H54 (cell line): ENCODE measurements around the gene CAPN8.
"Not testable (repeated sequence)": the region's sequence is repeated elsewhere in the genome, so short reads cannot be mapped to it uniquely, and the experiment has no call there.

Source experiments
- DNase-seq: peaks from one replicate; pipeline ENCODE4 v3.0.0; 2011; ENCODE audit warnings: low spot score, mixed read lengths; ENCODE audit not compliant: insufficient read length
- FAIRE-seq: peaks from 3 replicates; lab custom pipeline; 2011; peaks lifted over from hg19 to GRCh38; lab: Jason Lieb, UNC
- POLR2A ChIP-seq: IDR thresholded peaks from 2 replicates; pipeline ENCODE4 v1.6.1; 2011; ENCODE audit warnings: low read depth, mild to moderate bottlenecking, low read length

Gene CAPN8

DNA sequence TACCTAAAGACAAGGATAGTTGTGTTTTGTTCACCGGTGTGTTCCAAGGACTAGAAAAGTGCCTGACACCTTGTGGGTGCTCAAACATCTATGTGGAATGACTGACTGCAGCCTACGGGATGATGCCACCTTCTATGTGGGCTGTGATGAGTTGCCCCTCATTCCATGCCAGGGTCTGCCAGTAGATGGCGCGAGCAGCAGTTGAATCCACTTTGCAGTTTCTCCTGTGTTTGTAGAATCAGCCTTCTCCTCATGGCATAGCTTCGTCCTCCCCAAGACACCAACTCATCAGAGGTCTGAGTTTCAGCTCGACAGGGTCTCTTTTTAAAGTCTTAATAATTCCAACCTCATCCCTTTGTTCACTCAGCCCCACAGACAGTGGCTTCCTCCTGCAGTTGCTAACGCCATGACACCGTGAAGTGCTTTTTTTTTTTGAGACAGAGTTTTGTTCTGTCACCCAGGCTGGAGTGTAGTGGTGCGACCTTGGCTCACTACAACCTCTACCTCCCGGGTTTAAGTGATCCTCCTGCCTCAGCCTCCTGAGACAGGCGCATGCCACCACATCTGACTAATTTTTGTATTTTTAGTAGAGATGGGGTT is 133.7 kb downstream of the CAPN8 start:
- DNase-seq: peak; percentile 50
- no peak for TF ChIP-seq POLR2A
- no peak for FAIRE-seq

DNA sequence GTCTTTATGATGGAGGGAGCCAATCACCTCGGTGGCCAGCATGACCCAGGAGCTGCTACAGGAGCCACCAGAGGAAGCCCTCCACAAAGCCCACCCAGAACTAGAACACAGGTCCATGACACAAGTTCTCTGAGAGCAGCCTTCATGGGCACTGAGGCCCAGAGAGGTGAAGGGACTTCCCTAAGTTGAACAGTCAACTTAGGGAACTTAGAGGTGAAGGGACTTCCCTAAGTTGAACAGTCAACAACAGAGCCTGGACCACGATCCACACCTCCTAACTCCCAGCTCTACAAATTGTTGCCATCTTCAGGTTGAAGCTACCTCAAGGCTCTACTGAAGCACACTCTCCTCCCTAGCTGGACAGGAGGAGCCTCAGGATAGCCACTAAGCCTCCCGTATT is 139.5 kb downstream of the CAPN8 start:
- no peak for TF ChIP-seq POLR2A
- no peak for FAIRE-seq

DNA sequence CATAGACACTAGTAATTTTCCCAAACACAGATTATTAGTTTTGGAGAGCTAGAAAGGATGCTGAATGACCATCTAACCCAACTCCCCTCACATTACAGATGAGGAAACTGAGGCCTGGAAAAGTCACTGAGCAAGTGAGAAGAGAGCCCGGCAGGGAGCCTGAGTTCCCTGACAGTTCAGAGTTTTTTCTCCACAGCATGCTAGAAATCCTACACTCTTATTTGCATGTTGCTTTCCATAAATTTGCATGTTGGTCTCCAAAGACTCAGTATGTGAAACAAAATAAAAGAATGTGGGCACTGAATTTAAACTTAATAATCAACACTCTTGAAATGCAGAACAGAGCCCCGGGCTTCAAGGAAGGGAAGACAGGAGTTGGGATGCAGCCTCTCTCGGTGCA is 140.0 kb downstream of the CAPN8 start:
- TF ChIP-seq POLR2A: no peak
- FAIRE-seq: no peak
- DNase-seq: no peak

More for the DNA sequence above, 139.5 kb downstream of the CAPN8 start:
- DNase-seq: no peak

DNA sequence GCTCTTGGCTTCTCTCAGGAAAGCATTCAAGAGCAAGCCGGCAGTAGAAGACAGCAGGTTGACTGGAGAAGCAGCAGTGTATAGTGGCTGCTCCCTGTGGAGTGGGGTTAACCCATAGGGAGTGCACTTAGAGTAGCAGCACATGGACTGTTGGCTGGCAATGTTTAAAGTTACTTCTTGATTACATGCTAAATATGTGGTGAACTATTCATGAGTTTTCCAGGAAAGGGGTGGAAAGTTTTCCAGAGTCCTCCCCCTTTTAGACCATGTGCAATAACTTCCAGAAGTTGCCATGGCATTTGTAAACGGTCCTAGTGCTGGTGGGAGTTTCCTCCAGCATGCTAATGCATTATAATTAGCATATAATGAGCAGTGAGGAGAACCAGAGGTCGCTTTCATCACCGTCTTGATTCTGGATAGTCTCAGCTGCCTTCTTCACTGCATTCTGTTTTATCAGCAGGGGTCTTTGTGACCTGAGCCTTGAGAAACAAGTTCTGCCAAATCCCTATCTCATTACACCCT is 140.5 kb downstream of the CAPN8 start:
- no peak for TF ChIP-seq POLR2A
- FAIRE-seq (no peak), DNase-seq (no peak)

DNA sequence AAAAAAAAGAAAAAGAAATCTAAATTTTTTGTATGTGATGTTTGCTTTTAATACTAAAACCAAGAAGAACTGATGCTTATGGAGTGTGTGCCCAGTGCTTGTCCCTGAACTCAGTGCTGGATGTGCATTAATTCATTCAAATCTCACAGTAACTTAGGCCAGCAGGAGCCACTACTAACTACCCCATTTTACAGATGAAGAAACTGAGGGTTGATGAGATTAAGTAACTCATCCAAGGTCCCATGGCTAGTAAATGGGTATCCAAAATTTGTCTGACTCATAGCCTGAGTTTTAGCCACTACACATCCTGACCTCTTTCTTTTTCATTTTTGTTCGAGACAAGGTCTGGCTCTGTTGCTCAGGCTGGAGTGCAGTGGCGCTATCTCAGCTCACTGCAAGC is 144.4 kb downstream of the CAPN8 start:
- DNase-seq: no peak
- FAIRE-seq: no peak
- no peak for TF ChIP-seq POLR2A

DNA sequence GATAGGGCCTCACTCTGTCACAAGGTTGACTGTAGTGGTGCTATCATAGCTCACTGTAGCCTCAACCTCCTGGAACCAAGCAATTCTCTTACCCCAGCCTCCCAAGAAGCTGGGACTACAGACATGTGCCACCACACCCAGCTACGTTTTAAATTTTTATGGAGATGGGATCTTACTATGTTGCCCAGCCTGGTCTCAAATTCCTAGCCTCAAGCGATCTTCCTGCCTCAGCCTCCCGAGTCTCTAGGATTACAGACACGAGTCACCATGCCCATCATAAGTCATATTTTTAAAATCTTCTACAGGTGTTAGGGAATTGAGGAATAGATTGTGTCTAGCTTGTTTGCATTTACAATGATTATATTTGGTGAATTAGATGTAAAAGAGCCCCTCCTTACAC is 145.3 kb downstream of the CAPN8 start:
- DNase-seq (no peak), FAIRE-seq (no peak)
- TF ChIP-seq POLR2A: no peak

DNA sequence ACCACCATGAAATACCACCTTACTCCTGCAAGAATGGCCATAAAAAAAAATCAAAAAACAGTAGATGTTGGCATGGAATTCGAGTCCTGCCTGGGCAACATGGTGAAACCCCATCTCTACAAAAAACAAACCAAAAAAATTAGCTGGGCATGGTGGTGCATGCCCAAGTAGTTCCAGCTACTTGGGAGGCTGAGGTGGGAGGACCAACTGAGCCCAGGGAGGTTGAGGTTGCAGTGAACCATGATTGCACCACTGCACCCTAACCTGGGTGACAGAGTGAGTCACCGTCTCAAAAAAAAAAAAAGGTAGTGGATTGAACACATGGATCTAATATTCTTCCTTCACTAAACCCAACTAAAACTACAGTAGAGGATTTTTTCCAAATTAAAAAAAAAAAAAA is 146.4 kb downstream of the CAPN8 start:
- no peak for TF ChIP-seq POLR2A
- DNase-seq (no peak), FAIRE-seq (no peak)

DNA sequence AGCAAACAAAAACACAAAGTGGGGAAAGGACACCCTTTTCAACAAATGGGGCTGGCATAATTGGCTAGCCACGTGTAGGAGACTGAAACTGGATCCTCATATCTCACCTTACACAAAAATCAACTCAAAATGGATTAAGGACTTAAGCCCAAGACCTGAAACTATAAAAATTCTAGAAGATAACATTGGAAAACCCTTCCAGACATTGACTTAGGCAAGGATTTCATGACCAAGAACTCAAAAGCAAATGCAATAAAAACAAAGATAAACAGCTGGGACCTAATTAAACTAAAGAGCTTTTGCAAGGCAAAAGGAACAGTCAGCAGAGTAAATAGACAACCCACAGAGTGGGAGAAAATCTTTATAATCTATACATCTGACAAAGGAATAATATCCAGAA is 146.9 kb downstream of the CAPN8 start:
- FAIRE-seq, DNase-seq: not testable (repeated sequence)

DNA sequence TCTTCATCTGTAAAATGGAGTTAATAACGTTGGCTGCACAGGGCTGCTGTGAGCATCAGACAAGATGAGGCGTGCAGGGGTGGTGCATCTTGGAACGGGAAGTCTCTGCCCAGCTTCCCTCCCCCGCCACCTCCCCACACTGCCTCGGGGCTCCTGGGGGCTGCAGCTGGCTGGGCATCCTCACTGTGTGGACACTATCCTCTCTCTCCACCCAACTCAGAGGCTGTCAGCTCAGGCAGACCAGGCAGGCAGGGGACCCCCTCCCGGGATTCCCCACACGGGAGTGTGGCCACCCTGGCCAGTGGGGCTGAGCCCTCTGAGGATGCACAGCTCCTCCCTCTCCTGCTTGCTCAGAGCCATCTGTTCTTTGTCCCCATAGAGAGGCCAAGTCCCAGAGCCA is 149.6 kb downstream of the CAPN8 start:
- FAIRE-seq (no peak), DNase-seq (no peak)
- TF ChIP-seq POLR2A: no peak

DNA sequence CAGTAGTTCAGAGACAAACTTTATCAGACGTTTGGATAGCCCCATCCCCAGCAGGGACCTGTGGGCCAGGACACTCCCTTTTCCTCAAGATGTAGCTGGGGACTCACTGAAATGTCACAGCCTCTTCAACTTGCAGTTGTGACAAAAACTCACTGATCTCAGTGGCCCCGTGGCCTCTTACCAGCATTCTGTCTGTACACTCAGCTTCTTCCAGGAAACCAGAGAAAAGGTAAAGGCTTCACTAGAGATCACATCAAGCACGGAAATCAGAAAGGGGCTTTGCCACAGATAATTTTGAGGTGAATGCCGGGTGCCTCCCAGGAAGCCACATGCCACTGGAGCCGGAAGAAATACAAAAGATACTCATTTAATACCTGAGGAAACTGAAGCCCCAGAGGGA is 150.1 kb downstream of the CAPN8 start:
- no peak for DNase-seq
- FAIRE-seq: no peak
- no peak for TF ChIP-seq POLR2A

DNA sequence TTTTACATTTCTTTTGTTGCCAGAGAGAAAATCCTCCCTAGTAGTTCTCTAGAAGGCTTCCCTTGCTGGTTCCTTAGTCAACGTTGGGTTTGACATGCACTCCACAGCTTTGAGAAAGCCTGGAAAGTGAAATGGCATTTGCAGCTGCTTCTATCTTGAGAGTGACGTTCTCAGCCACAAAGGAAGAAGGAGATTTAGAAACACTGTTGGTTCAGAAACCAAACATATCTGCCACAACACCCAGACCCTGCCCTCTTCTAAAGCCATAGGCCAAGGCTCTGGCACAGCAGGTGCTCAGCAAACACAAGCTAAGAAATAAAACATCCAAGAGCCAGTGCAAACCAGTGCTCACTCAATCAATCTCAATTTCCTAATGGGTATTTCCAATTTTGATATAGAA is 150.9 kb downstream of the CAPN8 start:
- DNase-seq: no peak
- no peak for TF ChIP-seq POLR2A
- no peak for FAIRE-seq

DNA sequence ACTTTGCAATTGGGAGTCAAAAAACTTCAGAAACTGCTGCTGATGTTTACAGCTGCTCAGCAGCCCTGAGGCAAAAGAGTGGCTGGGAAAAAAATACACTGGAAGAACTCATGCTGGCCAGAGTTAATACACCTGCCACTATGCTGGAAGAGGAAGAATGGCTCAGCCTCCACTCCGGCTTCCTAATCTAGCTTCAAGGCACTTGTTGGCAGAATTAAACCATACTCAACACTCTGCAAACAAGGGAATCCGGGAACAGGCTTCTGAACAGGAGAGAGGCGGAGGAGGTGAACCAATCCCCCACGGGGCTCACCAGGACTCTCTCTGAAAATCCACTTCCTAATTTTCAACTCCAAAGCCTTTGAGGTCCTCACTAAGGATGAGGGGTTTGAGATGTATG is 152.2 kb downstream of the CAPN8 start:
- DNase-seq (no peak), FAIRE-seq (no peak)
- TF ChIP-seq POLR2A: no peak

DNA sequence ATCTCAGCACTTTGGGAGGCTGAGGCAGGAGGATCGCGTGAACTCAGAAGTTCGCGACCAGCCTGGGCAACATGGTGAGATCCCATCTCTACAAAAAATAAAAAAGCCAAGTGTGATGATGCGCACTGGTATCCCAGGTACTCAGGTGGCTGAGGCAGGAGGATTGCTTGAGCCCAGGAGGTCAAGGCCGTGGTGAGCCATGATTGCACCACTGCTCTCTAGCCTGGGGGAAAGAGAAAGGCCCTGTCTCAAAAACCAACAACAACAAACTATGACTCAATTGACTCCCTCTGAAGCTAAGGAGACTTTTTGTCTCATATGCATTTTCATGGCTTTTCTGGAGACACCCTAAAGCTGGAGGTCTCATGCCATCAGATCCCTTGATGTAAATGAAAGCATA is 153.4 kb downstream of the CAPN8 start:
- FAIRE-seq (no peak), DNase-seq (no peak)
- no peak for TF ChIP-seq POLR2A

DNA sequence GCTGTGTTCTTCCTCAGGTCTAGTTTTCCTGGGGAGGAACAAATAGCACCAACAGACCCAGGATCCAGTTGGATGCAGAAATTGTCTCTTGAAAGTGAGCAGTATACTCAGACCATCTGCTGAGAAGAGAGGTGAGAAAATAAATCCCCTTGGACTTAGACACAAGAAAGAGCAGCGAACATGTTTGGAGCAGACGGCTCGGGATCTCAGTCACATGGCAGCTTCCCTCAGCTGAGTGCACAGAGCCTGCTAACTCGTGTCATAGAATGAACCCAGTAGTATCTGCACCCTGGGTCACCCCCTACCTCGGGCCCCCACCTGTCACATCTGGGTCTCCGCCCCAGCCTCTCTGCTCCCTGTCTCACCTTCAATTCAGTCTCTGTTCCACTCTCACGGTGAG is 156.7 kb downstream of the CAPN8 start:
- FAIRE-seq (no peak), DNase-seq (no peak)
- TF ChIP-seq POLR2A: no peak

DNA sequence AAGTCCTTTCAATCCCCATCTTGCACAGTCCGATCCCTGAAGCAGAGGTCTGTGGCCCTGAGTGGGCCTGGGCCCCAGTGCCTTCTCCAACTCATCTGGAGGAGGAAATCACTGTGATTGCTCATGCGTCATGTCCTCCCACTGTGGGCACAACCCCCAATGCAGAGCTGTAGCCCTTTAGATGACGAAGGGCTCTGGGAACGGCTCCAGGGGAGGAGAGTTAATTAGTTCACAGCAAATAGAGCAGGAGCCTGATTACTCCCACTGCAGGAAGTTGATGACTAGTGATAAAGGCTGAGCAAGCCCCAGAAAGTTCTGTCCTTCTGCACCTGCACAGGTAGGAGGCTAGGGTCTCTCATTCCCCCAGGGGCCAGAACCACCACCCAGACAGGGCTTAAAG is 160.8 kb downstream of the CAPN8 start:
- peak; percentile 27; the same call in 1 of the 2 replicates for TF ChIP-seq POLR2A
- FAIRE-seq (no peak), DNase-seq (peak; percentile 52)

DNA sequence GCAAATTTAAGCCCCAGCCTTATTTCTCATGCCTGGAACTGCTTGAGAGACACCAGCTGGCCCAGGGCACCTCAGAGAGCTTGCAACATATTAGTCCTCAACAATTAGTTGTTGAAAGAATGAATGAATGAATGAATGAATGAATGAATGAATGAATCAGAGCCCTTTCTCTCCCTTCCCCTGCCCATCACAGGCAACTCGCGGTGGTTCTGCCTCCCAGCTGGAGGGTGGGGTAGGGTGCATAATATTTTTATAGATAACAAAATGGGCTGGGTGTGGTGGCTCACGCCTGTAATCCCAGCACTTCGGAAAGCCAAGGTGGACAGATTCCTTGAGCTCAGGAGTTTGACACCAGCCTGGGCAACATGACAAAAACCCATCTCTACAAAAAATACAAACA is 162.2 kb downstream of the CAPN8 start:
- no peak for DNase-seq
- FAIRE-seq: no peak
- TF ChIP-seq POLR2A: no peak
